ENCODE data around the gene ARRDC2.
"Not testable (repeated sequence)": the region's sequence is repeated elsewhere in the genome, so short reads cannot be mapped to it uniquely, and the experiment has no call there.

Gene ARRDC2

DNA sequence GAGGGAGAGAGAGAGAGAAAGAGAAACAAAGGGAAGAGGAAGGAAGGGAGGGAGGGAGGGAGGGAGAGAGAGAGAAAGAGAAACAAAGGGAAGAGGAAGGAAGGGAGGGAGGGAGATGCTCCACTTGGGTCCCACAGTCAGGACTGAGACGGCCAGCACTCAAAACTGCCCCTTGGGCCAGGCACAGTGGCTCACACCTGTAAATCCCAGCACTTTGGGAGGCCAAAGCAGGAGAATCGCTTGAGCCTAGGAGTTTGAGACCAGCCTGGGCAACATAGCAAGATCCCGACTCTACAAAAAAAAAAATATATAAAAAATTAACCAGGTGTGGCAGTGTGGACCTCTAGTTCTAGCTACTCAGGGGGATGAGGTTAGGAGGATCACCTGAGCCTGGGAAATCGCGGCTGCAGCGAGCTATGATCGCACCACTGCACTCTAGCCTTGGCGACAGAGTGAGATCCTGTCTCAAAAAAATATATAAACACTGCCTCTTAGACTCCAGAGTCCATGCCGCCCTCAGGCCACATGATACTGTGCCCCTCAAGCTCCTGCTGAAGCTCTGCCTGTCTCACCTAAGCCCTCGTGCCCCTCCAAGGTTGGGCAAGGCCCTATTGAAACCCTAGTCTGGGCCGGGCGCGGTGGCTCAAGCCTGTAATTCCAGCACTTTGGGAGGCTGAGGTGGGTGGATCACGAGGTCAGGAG, 8.4 kb downstream of the ARRDC2 start:
- no peak for DNase-seq (ENCODE audit: low read depth, low spot score)

DNA sequence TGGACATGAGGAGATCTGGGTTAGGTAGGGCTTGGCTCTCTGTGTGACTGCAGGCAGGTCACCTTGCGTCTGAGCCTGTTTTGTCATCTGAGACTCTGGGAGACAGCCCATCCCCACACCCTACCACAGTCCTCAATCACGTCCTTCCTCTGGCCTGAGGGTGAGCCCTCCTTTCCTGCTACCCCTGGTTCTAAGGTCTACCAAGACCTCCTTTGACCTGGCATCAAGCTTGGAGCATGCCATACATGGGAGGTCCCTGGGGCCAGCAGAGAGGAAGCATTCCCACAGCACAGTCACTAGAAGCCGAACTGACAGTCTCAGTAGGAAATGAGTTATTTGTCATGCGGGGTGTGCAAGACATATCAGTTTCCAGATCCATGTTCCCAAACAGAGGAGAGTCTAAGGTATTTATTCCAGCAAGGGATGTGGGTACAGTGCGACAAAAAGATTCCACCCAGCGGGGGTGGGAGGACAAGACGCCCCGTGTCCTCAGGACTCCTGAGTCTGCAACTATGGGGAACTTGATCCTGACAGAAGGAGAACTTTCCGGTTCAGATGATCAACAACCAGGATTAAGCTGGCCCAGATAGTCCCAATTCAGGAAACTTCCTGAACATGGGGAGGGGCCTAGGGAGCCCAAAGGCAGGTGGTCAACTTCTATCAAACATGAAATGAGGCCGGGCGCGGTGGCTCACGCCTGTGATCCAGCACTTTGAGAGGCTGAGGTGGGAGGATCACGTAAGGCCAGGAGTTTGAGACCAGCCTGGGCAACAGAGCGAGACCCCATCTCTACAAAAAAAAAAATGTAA, 9.5 kb downstream of the ARRDC2 start:
- DNase-seq (ENCODE audit: low read depth, low spot score), result no peak

DNA sequence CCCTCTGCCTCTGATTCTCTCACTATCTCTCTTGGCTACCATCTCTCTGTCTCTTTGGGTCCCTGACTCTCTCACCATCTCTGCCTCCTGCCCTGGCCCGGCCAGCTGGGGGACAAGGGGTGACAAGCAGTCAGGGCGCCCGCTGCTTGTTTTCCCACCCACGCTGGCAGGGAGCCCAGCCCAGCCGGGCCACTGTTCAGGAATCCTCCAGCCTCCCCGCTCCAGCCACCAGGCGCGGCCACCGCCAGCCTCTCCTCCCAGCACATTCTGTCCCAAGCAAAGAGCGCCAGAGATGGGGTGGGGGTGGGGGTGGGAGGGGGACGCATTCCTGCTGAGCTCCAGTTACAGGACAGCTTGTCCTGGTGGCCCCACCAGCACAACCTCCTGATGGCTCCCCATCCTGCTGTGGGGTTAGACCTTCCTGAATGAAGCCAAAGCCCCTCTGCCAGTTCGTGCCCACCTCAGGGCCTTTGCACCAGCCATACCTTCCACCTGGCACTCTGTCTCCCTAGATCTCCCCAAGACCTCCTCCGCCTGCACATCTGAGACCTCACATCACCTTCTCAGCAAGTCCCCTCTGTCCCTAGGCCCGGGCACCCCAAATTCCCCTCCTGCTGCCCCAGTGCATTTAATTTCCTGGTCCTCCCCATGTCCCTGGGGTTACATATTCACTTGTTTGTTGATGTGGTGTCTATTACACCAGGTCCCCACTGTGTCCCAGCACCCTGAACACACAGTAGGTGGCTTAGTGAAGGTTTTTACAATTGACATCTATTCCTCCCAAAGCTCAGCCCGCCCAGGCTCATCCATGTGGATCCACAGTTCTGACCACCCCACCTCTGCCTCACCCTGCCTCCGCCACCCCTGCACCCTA, 12.5 kb downstream of the ARRDC2 start:
- no peak for DNase-seq (ENCODE audit: low read depth, low spot score)

DNA sequence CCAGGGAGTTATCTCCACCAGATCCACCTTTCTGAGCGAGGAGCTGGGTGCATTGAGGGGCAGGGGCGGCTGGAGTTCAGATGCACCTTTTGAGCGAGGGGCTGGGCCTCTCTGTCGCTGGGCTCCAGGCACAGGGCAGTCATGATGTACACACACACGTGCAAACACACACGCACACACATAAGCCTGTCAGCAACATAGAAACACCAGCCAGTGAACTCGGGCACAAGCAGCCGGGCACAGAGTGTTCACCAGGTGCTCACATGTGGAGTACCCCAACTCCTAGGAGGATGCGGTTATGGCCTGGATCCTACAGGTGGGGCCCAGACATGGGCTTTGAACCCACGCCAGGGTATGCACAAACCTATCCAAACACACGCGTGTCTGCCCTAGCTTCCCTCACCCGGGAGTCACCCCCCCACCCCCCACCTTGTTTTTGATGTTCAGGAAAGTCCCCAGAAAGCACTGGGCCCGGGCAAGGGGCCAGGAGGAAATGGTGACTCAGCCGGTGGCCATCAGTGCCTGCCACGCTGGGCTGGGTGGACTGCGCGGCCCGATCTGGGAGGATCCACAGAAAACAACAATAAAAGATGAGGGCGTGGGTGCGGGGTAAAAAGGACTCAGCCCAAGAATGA, 13.3 kb downstream of the ARRDC2 start:
- DNase-seq (ENCODE audit: low read depth, low spot score), result no peak

DNA sequence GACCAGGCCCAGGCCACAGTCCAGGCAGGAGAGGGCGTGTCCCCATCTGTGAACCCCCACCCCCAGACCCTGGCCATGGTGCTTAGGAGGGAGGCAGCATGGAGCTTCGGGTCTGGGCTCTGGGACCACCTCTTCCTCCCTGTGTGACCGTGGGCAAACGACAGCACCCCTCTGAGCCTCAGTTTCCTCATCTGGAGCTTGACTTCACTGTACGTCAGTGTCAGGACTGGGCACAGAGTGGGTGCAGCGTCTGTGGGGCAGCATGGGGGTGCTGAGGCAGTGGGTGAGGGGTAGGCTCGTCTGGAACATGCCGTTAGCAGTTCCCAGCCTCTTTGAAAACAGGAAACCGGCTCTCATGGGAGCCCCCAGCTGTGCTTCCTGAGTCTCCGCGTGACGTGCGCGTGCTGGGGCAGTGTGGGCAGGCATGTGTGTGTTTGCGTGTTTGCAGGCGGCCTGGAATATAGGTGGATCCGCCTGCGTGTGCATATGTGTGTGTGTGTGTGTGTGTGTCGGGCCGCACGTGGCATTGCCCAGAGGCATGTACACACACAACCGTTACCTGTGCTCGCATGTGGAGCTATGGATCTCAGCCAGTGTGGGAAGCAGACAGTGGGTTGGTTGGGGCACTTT, 15.8 kb downstream of the ARRDC2 start:
- peak; percentile 16 for DNase-seq (ENCODE audit: low read depth, low spot score)

DNA sequence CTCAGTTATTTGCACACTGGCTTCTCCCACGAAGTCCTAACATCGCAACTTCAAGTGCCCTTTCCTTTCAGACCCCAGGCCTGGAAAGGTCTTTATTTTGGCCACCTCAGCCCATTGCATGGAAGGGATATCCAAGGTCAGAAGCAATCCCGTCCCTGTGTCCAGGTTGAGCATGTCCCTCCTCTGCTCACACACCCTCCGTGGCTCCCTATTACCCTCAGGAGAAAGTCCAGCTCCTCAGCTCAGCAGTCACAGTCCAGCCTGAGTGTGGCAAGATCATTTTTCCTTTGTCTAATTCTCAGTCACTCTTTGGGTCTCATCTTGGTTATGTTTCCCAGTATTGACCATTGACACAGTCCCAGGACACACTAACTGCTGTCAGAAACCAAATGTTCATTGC, 19.2 kb downstream of the ARRDC2 start:
- no peak for DNase-seq (ENCODE audit: low read depth, low spot score)

DNA sequence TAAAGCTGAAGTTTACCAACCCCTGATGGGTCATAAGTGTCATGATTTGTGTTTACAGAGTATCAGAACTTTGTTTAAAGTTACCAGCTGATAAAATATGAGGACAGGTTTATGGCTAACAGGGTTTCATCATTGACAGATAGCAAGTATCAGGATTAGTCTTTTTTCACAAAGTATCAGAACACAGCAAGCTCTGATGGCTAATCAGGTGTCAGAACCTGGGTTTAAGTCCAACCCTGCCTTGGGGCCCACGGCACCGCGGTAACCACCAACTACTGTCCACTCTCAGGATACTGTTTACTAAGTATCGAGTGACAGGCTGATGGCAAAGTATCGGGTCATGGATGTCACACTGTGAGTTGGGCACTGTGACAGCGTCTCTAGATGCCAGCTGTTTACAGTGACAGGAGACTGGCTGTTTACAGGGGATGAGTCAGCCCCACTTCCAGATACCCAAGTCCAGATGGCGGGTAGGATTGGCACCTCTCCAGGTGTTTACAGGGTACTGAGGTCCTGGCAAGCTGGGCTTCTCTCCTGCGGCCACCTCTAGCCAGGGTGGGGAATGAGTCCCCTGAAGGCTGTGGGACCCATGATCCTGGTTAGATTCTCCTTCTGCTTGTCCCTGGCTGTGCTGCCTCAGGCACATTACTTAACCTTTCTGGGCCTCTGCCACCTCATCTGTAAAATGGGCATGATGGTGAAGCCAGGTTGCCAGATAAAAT, 21.8 kb downstream of the ARRDC2 start:
- DNase-seq (ENCODE audit: low read depth, low spot score), result no peak

DNA sequence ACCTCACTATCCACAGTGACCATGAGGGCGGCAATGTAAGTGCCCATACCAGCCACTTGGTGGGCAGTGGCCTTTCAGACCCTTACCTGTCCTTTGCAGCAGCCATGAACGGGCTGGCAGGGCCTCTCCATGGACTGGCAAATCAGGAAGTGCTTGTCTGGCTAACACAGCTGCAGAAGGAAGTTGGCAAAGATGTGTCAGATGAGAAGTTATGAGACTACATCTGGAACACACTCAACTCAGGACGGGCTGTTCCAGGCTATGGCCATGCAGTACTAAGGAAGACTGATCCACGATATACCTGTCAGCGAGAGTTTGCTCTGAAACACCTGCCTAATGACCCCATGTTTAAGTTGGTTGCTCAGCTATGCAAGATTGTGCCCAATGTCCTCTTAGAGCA, 23.4 kb downstream of the ARRDC2 start:
- DNase-seq (ENCODE audit: low read depth, low spot score), result not testable (repeated sequence)

DNA sequence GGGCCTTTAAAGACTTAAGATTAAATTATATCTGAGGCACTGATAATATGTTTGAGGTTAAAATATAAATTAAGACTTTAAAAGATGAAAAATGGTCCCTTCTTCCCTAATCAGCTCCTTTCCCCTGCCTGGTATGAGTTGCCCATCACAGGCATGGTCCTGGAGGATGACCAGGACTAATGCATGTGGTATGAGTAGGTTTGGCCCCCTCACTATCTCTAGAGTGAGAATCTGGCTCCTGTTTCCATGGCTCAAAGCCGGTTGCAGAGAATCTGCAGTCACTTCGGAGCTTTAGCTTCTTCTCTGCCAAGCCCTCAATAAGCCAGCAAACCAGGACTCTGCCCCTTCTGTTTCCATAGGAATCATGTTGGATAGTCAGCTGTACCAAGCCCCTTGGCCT, 24.1 kb downstream of the ARRDC2 start:
- DNase-seq (ENCODE audit: low read depth, low spot score), result not testable (repeated sequence)

DNA sequence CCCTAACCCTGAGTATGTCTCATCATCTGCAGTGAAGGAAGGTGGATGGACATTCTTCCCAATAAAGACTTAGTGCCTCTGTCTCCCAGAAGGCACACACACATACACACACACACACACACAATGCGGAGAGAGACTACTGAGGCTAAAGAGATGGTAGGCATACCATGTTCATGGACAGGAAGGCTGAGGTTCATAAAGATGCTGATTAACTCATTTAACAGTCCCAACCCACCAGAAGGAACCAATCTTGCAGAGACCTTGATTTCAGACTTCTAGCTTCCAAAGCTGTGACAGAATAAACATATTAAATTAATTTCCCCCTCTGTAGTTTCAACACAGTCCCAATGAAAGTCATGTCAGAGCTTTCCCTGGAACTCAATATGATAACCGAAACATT, 33.1 kb downstream of the ARRDC2 start:
- no peak for DNase-seq (ENCODE audit: low read depth, low spot score)

DNA sequence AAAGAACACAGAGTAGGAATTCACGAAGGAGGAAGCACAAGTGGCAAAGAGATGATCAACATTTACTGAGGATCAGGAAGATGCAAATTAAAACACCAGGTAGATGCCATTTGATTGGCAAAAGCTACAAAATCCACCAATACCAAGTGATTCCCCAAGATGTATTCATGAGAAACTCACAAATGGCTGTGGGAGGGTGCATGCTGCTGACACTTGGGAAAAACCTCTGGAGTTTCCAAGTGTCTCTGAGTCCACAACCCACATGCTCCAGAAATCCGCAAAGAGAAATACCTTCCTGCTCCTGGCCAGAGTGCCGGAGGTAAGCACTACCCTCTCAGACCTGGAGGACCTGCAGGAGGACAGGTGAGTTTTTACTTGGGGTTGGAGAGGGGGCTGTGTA, 35.7 kb downstream of the ARRDC2 start:
- DNase-seq (ENCODE audit: low read depth, low spot score), result no peak

DNA sequence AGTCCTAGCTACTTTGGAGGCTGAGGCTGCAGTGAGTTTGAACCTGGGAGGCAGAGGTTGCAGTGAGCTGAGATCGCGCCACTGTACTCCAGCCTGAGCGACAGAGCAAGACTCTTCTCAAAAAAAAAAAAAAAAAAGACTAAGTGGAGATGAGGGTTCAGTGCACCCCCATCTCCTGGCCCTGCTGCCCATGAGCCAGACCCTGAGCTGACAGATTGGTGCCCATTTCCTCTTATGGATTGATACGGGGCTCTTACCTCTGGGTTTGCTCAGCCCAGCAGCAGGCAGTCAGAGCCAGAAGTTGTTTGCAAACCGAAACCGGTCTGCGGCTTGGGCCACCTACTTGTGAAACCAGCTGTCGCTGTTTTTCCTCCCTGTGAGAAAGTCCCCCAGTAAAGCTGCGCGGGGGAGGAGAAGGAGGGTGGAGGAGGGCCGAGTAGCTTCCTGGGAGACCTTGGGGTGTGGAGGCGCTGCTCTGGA, 36.9 kb downstream of the ARRDC2 start:
- DNase-seq (ENCODE audit: low read depth, low spot score), result peak; percentile 72

DNA sequence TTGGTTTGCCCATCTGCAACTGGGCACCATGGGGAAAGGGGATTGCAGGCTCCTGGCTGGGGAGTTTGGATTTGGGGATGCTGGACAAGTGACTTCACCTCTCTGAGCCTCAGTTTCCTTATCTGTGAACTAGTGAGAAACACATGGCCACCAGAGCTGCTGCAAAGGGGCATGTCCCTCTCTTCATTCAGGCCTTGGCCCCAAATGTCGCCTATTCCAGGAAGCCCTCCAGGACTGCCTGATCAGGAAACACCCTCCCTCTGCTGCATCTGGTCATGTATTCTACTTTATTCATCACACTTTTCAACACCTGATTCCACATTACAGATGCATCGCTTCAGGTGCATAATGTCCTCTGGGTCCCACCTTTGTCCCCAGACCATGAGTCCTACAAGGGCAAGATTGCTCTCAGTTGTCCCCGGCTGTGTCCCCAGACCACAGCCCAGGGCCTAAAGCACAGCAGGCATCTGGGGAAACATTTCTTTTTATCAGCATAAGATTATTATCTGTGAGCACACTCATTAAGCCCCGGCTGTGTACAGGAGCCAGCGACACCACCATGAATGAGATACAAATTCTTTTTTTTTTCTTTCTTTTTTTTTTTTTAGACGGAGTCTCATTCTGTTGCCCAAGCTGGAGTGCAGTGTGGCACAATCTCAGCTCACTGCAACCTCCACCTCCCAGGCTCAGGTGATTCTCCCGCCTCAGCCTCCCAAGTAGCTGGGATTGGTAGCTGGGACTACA, 37.5 kb downstream of the ARRDC2 start:
- no peak for DNase-seq (ENCODE audit: low read depth, low spot score)

DNA sequence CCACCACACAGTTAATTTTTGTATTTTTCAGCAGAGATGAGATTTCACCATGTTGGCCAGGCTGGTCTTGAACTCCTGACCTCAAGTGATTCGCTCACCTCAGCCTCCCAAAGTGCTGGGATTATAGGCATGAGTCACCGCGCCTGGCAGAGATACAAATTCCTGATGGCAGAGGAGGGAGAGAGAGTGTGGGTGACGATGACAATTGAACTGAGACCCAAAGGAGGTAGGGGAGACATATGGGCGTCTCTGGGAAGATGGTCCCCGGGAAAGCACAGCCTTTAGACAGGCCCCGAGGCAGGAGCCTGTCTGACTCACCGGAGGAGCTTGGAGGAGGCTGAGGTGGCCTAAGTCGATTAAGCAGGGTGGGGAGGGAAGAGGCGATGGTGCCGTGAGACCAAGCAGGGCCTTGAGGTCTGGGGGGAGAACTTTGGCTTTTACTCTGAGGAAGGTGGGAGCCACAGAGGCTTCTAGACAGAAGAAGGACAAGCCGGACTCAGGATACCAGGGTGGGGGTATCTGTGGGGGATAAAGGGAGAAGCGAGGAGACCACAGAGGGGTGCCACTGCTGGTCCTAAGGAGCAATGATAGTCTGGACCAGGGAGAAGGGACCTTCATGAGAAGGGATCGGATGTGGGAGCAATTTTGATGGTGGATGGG, 38.2 kb downstream of the ARRDC2 start:
- no peak for DNase-seq (ENCODE audit: low read depth, low spot score)

DNA sequence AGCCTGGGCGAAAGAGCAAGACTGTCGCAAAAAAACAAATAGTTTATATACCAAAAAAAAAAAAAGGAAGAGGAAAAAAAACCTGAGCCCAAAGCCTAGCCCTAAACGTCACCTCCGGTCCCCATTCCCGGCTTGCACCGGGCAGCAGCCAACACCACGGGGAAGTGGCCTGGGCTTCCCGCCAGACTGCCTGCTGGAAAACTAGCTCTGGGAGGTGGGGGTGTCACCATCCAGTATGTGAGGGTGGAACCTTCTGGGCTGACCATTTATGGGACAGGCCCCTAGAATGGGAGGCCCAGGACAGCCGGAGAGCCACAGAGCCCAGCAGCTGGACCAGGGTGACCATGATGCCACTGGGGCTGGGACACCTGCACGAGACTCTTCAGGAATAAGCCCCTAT, 41.4 kb downstream of the ARRDC2 start:
- DNase-seq (ENCODE audit: low read depth, low spot score), result no peak

DNA sequence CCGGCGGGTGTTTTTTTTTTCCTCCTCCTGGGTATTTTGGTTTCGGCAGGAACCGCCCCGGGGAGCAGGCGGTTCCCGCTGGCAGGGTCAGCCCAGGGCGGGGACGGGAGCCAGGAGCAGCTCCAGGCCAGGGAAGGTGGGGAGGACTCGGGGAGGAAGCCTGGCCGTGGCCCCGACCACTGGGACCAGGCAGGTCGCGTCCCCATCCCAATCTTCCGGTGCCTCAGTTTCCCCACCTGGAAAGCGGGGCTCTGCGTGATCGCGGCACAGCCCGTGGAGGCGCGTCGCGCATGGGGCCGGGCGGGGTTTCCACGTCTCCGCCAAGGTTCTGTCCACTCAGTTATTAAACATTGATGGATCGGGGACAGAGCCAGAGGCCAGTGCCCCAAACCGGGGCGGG, 43.9 kb downstream of the ARRDC2 start:
- DNase-seq (ENCODE audit: low read depth, low spot score), result no peak

DNA sequence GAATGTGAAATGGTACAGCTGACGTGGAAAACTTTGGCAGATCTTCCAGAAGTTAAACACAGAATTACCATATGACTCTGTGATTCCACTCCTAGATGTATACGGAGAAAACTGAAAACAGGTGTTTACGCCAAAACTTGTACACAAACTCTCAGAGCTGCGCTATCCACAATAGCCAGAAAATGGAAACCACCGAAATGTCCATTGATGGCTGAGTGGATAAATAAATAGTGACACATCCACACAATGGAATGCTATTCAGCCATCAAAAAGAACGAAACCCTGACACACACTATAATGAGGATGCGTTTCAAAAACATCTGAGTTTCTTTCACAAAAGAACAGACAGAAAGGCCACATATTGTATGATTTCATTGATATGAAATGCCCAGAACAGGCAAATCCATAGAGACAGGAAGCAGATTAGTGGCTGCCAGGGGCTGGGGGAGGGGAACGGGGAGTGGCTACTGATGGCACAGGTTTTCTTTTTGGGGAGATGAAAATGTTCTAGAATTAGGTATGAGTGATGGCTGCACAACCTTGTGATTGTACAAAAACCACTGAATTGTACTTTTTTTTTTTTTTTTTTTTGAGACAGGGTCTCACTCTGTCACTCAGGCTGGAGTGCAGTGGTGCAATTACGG, 45.7 kb downstream of the ARRDC2 start:
- DNase-seq (ENCODE audit: low read depth, low spot score), result no peak

DNA sequence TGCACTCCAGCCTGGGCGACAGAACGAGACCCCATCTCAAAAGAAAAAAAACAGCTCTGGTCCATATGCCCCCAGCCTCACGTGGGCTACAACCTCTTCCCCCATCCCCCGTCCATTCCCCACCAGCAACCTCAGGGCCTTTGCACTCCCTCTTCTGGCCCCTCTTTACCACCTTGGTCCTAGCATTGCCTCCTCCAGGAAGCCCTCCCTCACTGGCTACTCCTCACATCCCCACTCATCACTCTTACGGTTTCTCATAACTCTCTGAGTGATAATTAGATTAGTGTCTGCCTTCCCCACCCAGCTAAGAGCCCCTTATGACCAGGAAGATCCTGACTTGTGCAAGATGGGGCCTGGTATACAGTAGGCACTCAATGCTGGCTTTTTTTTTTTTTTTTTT, 48.0 kb downstream of the ARRDC2 start:
- no peak for DNase-seq (ENCODE audit: low read depth, low spot score)

DNA sequence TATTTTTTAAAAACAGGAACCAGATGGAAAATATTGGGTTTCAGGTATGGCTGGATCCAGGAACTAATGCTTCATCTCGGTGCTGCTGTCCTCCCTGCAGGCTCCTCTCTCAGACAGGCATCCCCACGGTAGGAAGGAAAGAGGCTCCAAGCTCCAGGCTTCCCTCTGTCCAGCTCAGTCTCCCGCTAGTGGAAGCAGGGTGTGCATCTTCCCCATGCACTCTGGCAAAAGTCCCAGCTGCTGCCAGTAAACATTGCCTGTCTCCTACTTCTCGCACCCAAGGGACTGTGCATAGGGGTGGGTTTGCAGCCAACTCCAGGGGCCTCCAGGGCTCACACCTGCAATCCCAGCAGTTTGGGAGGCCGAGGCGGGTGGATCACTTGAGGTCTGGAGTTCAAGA, 49.6 kb downstream of the ARRDC2 start:
- DNase-seq (ENCODE audit: low read depth, low spot score), result no peak

All from activated CD4-positive, CD25-positive, alpha-beta regulatory T cell treated with anti-CD3 and anti-CD28 coated beads, Interleukin-2, amount 50 U/mL, for 16 hours (primary cell).